NCI-H187 (cell line): ENCODE results near the gene AHNAK2.
"Not testable (repeated sequence)": the region's sequence is repeated elsewhere in the genome, so short reads cannot be mapped to it uniquely, and the experiment has no call there.

Experiments
- DNase-seq, 2 experiments: peaks; one replicate each; lab custom pipeline; 2025; lab: John Stamatoyannopoulos, UW

Gene AHNAK2

GRCh38 chr14:104977681-104978653 is at the start of gene AHNAK2:
Gene AHNAK2, minus strand, starts transcription at chr14:104978374. Its CDS starts 137 bp downstream, at chr14:104978237.
- no peak for DNase-seq

GRCh38 chr14:105027718-105028117 is 49.5 kb upstream of the AHNAK2 start:
- not testable (repeated sequence) for DNase-seq

DNA sequence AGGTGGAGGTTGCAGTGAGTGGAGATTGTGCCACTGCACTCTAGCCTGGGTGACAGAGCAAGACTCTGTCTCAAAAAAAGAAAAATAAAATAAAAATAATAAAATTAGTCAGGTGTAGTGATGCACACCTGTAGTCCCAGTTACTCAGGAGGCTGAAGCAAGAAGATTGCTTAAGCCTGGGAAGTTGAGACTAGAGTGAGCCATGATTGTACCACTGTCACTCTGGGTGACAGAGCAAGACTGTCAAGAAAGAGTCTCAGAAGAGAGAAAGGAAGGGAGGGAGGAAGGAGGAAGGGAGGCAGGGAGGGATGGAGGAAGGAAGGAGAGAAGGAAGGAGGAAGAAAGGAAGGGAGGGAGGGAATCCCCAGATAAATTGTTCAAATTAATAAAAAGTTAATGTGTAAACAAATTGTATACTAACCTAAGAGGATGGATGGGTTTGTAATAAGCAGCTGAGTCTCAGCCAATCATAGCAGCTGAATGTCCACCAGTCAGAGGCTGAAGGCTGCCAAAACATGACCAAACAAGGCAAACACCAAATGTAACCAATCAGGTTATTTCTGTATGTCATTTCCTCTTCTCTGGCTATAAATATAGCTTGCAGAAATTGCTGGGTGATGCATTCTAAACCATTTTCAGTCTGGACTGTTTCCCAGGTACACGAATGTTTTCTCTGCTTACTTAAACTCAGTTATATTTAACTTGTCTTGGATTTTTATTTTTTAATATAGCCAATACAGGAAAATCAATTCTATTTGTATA is 48.8 kb upstream of the AHNAK2 start:
- DNase-seq: no peak

GRCh38 chr14:105026033-105026785 is 48.0 kb upstream of the AHNAK2 start:
- no peak for DNase-seq

DNA sequence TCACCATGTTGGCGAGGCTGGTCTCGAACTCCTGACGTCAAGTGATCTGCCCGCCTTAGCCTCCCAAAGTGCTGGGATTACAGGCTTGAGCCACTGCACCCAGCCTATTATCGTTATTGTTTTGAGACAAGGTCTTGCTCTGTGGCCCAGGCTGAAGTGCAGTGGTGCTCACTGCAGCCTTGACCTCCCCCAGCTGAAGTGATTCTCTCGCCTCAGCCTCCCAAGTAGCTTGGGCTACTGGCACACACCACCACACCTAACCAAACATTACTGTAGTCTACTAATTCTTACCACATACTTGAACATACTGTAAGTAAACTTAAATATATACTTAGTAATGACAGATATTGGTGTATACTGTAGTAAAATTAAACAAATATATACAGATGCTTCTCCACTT is 47.3 kb upstream of the AHNAK2 start:
- DNase-seq: no peak

GRCh38 chr14:105023791-105024480 is 45.8 kb upstream of the AHNAK2 start:
- DNase-seq: no peak

- no peak for DNase-seq
Observed at GRCh38 chr14:105023144-105023543, 45.0 kb upstream of the AHNAK2 start.

GRCh38 chr14:105022276-105022670 is 44.1 kb upstream of the AHNAK2 start:
- DNase-seq: no peak

GRCh38 chr14:105021656-105022275 is 43.6 kb upstream of the AHNAK2 start:
- no peak for DNase-seq

- peak; percentile 97 to 100 for DNase-seq
Observed at GRCh38 chr14:105020815-105021655, 42.9 kb upstream of the AHNAK2 start, which contains the start of gene CDCA4. Gene CDCA4, minus strand, starts transcription at chr14:105021083. Its CDS starts 9,154 bp downstream, at chr14:105011929.

DNA sequence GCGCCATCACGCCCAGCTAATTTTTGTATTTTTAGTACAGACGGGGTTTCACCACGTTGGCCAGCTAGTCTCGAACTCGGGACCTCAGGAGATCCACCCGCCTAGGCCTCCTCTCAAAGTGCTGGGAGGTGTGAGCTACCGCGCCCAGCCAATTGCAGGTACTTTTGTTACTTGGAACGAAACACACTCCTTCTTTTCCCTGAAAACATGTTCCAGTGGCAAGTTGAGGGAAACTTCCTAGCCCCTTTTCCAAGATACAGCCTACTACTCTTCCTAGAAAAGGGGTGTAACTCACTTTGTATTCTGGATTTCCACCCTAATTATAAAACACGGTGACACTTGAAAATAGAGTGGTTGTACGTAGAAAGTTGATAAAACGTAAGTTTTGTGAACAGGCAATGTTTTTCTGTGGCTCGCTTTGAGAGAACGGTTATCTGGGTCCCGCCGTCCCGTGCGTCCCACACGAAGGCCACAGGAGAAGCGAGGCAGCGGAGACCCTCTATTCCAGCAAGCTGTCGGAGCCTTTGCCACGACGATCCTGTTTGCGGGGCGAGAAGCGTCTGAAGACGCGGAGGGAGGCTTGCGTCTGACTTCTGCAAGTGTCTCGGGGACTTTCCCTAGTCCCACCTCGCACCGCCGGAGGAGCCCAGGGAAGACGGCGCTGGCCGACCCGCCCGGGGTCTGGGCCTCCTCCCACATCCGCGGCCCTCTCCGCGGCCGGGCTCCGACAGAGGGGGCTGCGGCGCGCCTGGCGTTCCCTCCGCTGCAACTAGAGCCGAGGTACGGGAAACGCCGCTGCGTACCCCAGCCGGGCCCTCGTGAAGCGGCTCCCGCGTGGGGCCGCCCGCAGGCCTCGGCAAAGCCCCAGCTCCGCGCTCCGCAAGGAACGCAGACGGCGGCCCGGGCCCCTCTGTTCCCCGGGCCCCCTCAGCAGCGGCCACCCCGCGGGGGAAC is 42.0 kb upstream of the AHNAK2 start:
- DNase-seq: no peak

GRCh38 chr14:105018414-105018813 is 40.2 kb upstream of the AHNAK2 start:
- no peak for DNase-seq

GRCh38 chr14:105015905-105016304 is 37.7 kb upstream of the AHNAK2 start:
- DNase-seq: no peak

DNA sequence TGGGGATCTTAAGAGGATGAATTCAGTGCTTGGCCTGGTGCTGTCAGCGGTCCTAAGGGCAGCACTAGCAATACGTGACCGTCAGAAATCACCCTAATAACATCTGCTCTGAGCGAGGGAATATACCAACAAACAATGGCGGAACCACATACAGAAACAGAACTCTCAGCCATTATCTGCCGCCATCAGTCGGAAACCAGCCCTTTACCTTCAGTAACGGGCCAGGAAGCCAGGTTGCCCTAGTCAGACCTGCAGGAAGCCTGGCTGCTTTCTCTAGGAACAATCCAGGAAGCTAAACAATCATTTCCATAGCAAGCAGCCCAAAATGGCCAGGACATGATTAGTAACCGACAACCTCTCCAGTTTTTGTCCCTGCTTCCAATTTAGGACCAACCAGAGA is 37.1 kb upstream of the AHNAK2 start:
- DNase-seq: no peak

GRCh38 chr14:105014631-105015030 is 36.5 kb upstream of the AHNAK2 start:
- DNase-seq: no peak

DNA sequence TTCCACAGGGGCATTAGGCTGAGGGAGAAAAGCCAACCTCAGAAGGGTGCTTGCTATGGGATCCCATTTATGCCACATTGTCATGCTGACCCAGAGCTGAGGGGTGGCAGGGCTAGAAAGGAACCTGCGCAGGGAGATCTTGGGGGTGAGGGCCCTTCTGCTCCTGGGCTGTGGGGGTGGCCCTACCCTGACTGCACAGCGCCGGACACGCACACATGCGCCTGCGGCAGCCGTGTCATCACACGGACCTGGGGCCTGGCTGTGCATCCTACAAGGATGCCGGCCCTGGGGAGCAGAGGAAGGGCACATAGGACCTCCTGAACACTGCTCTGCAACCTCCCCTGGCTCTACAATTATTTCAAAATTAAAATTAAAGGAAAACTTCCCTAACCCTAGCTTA is 35.9 kb upstream of the AHNAK2 start:
- DNase-seq: no peak

DNA sequence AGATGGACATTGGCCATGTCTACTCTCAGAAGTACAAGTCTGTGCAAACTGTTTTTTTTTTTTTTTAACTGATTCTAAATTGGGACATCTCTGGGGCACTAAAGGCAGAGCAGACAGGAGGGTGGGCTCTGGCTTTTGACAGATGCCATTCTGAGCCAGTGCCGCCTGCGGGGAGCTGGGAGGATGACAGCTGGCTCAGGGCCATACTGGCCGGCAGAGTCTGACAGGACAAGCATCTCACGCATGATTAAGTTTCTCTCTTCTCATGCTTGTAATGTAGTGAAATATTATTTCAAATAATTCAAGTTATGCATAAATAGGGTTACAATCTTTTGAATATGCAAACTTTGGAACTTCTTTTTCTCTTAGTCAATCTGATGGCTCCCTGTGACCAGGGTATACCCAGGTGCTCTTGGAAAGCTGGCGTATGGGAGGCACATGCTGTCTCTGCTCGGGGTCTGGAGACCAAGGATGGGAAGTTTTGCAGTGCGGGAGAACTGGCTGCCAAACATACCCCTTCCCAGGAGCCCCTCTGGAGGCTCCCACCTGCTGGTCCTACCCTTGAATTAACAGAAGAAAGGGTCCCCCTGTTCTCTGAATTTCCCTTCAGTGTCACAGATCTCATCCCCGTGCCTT is 35.1 kb upstream of the AHNAK2 start:
- no peak for DNase-seq
